Progenitor cell of endocrine pancreas (in vitro differentiated cells): Measurements from ENCODE around the gene GALNT14. TPM values are rescaled to one million over a fixed set of nuclear protein-coding genes. Genes with fewer than 3 reads are reported as not detected.

Source experiments
- DNase-seq: peaks from one replicate; pipeline ENCODE4 v3.0.0; 2021; ENCODE audit warnings: low spot score; ENCODE audit not compliant: unreplicated experiment
- H3K27ac Mint-ChIP-seq: 2 replicates; pipeline ENCODE4 v1.8.0; 2021; ENCODE audit warnings: mild to moderate bottlenecking, moderate library complexity, mixed read lengths
- H3K27me3 Mint-ChIP-seq: 2 replicates; pipeline ENCODE4 v1.8.0; 2021; ENCODE audit warnings: mixed read lengths
- H3K36me3 Mint-ChIP-seq: 2 replicates; pipeline ENCODE4 v1.8.0; 2022; ENCODE audit warnings: mixed read lengths; ENCODE audit not compliant: insufficient read depth
- H3K4me1 Mint-ChIP-seq: 2 replicates; pipeline ENCODE4 v1.8.0; 2021; ENCODE audit warnings: low read depth, mixed read lengths
- H3K4me3 Mint-ChIP-seq: 2 replicates; pipeline ENCODE4 v1.8.0; 2021; ENCODE audit warnings: low read depth, mild to moderate bottlenecking, moderate library complexity, mixed read lengths
- H3K9me3 Mint-ChIP-seq: 2 replicates; pipeline ENCODE4 v1.8.0; 2021; ENCODE audit warnings: low read depth, mixed read lengths
- total RNA-seq: library from RNA; stranded (reverse); gene quantifications from 2 replicates; pipeline ENCODE4 v1.2.1, GENCODE V29; 2021
- TF ChIP-seq, protein P1 (sequence below): fragments of 200-600 bp; sonication (generic); IDR thresholded peaks from one replicate; pipeline ENCODE4 v1.5.0; 2021; ENCODE audit warnings: antibody characterized with exemption, mild to moderate bottlenecking; ENCODE audit not compliant: unreplicated experiment

Gene GALNT14
- total RNA-seq, 1 donor from 2014 or later: 0.91 TPM

DNA sequence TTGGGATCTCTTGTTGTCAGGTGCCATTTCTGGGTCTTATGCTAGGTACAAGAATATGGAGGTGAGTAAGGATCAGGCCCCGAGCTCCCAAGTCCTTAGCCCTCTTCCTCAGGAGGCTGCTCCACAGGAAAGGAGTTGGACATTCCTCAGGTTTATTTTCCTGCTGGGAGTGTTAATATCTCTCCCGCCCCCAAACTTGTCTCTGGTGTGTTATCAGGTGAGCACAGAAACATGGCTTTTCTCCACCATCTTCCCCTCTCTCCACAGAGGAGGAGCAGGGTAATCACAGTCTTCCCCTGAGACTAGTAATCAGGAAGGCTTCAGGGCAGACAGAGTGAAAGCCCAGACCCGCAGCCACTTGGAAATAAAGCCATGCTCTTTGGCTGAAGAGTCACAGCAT lies 257.7 kb downstream of the GALNT14 start:
- Mint-ChIP-seq H3K27ac (no peak overlapping the region), H3K4me1 (no peaks in the 10 kb centered on the region), H3K9me3 (no peaks in the 10 kb centered on the region), H3K36me3 (no peaks in the 10 kb centered on the region), H3K4me3 (no peak overlapping the region), H3K27me3 (no peaks in the 10 kb centered on the region)
- DNase-seq: no peak
- TF ChIP-seq, protein P1, sequence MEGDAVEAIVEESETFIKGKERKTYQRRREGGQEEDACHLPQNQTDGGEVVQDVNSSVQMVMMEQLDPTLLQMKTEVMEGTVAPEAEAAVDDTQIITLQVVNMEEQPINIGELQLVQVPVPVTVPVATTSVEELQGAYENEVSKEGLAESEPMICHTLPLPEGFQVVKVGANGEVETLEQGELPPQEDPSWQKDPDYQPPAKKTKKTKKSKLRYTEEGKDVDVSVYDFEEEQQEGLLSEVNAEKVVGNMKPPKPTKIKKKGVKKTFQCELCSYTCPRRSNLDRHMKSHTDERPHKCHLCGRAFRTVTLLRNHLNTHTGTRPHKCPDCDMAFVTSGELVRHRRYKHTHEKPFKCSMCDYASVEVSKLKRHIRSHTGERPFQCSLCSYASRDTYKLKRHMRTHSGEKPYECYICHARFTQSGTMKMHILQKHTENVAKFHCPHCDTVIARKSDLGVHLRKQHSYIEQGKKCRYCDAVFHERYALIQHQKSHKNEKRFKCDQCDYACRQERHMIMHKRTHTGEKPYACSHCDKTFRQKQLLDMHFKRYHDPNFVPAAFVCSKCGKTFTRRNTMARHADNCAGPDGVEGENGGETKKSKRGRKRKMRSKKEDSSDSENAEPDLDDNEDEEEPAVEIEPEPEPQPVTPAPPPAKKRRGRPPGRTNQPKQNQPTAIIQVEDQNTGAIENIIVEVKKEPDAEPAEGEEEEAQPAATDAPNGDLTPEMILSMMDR: no peak

DNA sequence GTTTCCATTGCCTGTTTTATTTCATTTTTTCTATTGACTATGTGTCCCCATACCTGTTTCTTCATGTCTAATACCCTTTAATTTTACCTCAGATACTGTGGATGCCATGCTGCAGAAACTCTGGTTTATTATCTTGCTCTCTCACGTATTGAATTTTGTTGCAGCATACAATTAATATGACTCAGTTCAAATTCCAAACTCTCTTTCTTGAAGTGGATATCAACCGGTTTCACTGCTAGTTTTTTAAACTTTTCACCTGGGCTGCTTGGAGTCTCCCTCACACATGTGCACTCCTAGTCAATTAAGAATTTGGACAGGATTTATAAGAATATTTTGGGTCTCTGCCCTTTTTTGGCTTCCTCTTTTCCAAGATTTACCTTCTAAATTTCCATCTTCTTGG lies 260.4 kb downstream of the GALNT14 start:
- no peak overlapping the region for H3K27ac Mint-ChIP-seq
- TF ChIP-seq, protein P1: no peak
- peaks cover 2% of the 10 kb centered on the region for H3K4me1 Mint-ChIP-seq
- no peak overlapping the region for H3K4me3 Mint-ChIP-seq
- no peaks in the 10 kb centered on the region for H3K27me3 Mint-ChIP-seq
- H3K9me3 Mint-ChIP-seq: peaks cover 9% of the 10 kb centered on the region
- no peaks in the 10 kb centered on the region for H3K36me3 Mint-ChIP-seq
- DNase-seq: no peak

DNA sequence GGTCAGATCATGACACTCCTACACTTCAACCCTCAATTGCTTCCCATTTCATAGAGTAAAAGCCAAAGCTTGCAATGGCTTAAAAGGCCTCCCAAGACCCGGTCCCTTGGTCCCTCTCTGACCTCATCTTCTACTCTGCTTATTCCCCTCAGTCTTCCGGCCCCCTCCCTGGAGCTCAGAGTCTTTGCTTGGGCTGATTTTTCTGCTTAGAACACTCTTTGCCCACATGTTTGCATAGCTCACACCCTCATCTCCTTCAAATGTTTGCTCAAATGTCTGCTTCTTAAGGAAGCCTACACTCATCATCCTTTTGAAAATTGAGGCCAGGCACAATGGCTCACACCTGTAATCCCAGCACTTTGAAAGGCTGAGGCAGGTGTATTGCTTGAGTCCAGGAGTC lies 265.4 kb downstream of the GALNT14 start:
- no peaks in the 10 kb centered on the region for H3K36me3 Mint-ChIP-seq
- no peak overlapping the region for H3K27ac Mint-ChIP-seq
- H3K27me3 Mint-ChIP-seq: peaks cover 2% of the 10 kb centered on the region
- H3K4me3 Mint-ChIP-seq: no peak overlapping the region
- H3K9me3 Mint-ChIP-seq: peaks cover 9% of the 10 kb centered on the region
- H3K4me1 Mint-ChIP-seq: peaks cover 11% of the 10 kb centered on the region
- TF ChIP-seq, protein P1: no peak
- DNase-seq: no peak

DNA sequence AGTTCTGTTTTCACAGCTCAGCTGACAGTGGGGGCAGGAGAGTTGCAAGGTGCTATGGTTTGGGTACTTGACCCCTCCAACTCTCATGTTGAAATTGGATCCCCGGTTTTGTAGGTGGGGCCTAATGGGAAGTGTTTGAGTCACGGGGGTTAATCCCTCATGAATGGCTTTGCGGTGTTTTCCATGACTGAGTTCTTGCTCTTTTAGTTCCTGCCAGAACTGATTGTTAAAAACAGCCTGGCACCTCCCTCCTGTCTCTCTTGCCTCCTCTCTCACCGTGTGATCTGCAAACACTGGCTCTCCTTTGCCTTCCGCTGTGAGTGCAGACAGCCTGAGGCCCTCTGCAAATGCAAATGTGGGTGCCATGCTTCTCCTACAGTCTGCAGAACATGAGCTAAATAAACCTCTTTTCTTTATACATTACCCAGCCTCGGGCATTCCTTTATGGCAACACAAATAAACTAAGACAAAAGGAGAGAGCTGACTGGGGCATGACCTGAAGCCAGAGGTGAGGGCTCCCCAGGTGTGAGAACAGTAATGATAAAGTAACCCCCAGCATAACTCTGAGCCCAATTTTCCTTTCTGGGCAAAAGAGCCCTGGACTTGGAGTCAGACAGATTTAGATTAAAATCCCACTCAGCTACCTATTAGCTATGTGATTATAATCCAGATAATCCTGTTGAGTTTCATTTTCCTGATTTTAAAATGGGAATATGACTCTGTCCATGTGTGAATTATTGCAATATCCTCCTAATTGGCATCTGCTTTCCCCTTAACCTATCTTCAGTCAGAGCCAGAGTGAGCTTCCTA lies 266.1 kb downstream of the GALNT14 start:
- H3K36me3 Mint-ChIP-seq: no peaks in the 10 kb centered on the region
- DNase-seq: no peak
- TF ChIP-seq, protein P1: no peak

GRCh38 chr2:30871440-30871839 lies 266.8 kb downstream of the GALNT14 start:
- Mint-ChIP-seq H3K27me3 (peaks cover 2% of the 10 kb centered on the region), H3K9me3 (peaks cover 9% of the 10 kb centered on the region), H3K36me3 (no peaks in the 10 kb centered on the region), H3K4me1 (peaks cover 11% of the 10 kb centered on the region), H3K4me3 (no peak overlapping the region), H3K27ac (no peak overlapping the region)
- DNase-seq: no peak
- TF ChIP-seq, protein P1: no peak

More for the DNA sequence above, 266.1 kb downstream of the GALNT14 start:
- Mint-ChIP-seq H3K9me3 (peaks cover 9% of the 10 kb centered on the region), H3K4me3 (no peak overlapping the region), H3K27me3 (peaks cover 2% of the 10 kb centered on the region), H3K27ac (no peak overlapping the region), H3K4me1 (peaks cover 11% of the 10 kb centered on the region)
